Measurements from ENCODE around the gene XPR1.
"Not testable (repeated sequence)": the region's sequence is repeated elsewhere in the genome, so short reads cannot be mapped to it uniquely, and the experiment has no call there.

XPR1 gene

DNA sequence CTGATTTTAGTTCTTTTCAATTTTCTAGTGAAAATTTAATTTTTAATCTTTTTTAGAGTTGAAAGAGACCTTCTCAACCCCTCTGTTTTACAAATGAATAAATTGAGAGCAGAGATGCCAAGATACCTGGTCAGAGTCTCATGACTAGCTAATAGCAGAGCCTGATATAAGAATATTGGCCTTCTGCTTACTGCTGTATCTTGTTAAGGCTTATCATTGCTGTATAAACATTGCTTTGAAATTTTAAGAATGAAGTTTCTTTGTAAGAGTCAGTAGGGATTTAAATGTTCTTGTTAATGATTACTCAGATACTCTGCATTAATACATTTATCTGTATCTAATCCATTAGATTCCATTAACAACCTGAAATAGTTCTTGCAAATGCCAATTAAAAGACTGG lies 9.8 kb downstream of the XPR1 start:
- no peaks in the 10 kb centered on the region for H3K27me3 ChIP-seq (replicated peaks)
- in situ Hi-C loops (cut with HindIII; ENCODE audit: low pct_ligation_motif_present, low sequenced_read_pairs): no loop called here
- no peak overlapping the region for H3K4me3 ChIP-seq (ENCODE audit: low read depth, low read length)
- no peak overlapping the region for H3K27ac ChIP-seq
- H3K36me3 ChIP-seq (replicated peaks): no peaks in the 10 kb centered on the region
- DNase-seq: no peak
- TF ChIP-seq CTCF (IDR thresholded peaks at IDR 0.05; ENCODE audit: low read depth, low read length, missing control alignments): no peak

GRCh38 chr1:180642781-180643180 lies 11.0 kb downstream of the XPR1 start:
- in situ Hi-C loops (cut with HindIII; ENCODE audit: low pct_ligation_motif_present, low sequenced_read_pairs): no loop called here
- Histone ChIP-seq H3K27ac (no peak overlapping the region), H3K27me3 (replicated peaks) (no peaks in the 10 kb centered on the region), H3K36me3 (replicated peaks) (no peaks in the 10 kb centered on the region), H3K4me3 (ENCODE audit: low read depth, low read length) (no peak overlapping the region)
- no peak for DNase-seq
- no peak for TF ChIP-seq CTCF (IDR thresholded peaks at IDR 0.05; ENCODE audit: low read depth, low read length, missing control alignments)

- Histone ChIP-seq H3K4me3 (ENCODE audit: low read depth, low read length) (no peak overlapping the region), H3K27me3 (replicated peaks) (no peaks in the 10 kb centered on the region), H3K36me3 (replicated peaks) (no peaks in the 10 kb centered on the region), H3K27ac (no peak overlapping the region)
- no peak for DNase-seq
- in situ Hi-C loops (cut with HindIII; ENCODE audit: low pct_ligation_motif_present, low sequenced_read_pairs): no loop called here
- TF ChIP-seq CTCF (IDR thresholded peaks at IDR 0.05; ENCODE audit: low read depth, low read length, missing control alignments): no peak
Measured at GRCh38 chr1:180643693-180644092, 11.9 kb downstream of the XPR1 start.

- Histone ChIP-seq H3K27me3 (replicated peaks) (no peaks in the 10 kb centered on the region), H3K4me3 (ENCODE audit: low read depth, low read length) (no peak overlapping the region), H3K27ac (no peak overlapping the region), H3K36me3 (replicated peaks) (no peaks in the 10 kb centered on the region)
- TF ChIP-seq CTCF (IDR thresholded peaks at IDR 0.05; ENCODE audit: low read depth, low read length, missing control alignments): no peak
- no peak for DNase-seq
- in situ Hi-C loops (cut with HindIII; ENCODE audit: low pct_ligation_motif_present, low sequenced_read_pairs): no loop called here
Measured at GRCh38 chr1:180644526-180645192, 12.8 kb downstream of the XPR1 start.

DNA sequence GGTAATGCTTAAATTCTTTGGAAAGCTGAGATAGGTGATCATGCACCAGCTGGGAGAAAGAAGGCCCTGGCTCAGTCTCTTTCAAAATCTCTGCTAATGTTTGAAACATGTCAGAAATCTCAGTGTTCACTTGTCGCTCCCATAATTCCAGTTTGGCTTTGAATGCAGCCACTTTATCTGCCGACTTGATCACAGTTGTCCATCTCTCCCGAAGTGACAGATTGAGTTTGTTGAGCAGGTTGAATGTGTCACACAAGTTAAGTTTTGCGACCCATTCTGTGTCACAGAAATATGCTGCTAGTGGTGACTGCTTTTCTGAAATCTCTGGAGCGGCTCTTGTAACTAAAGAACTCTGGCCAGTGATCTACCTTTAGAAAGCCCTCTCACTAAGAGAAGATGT lies 13.4 kb downstream of the XPR1 start:
- in situ Hi-C loops (cut with HindIII; ENCODE audit: low pct_ligation_motif_present, low sequenced_read_pairs): not testable (repeated sequence)

GRCh38 chr1:180646093-180646492 lies 14.3 kb downstream of the XPR1 start:
- TF ChIP-seq CTCF (IDR thresholded peaks at IDR 0.05; ENCODE audit: low read depth, low read length, missing control alignments): no peak
- in situ Hi-C loops (cut with HindIII; ENCODE audit: low pct_ligation_motif_present, low sequenced_read_pairs): no loop called here
- no peak overlapping the region for H3K27ac ChIP-seq
- H3K27me3 ChIP-seq (replicated peaks): no peaks in the 10 kb centered on the region
- H3K4me3 ChIP-seq (ENCODE audit: low read depth, low read length): no peak overlapping the region
- DNase-seq: no peak
- H3K36me3 ChIP-seq (replicated peaks): no peaks in the 10 kb centered on the region

More for the DNA sequence above, 13.4 kb downstream of the XPR1 start:
- H3K27me3 ChIP-seq (replicated peaks); DNase-seq; H3K27ac ChIP-seq; H3K4me3 ChIP-seq (ENCODE audit: low read depth, low read length); H3K36me3 ChIP-seq (replicated peaks): not testable (repeated sequence)
